Measurements from ENCODE around the gene TIMM44. TPM values are rescaled to one million over a fixed set of nuclear protein-coding genes. Genes with fewer than 3 reads are reported as not detected.

The TIMM44 gene
- total RNA-seq, 4 donors from 2014 or later: 65.7 to 108 (median 86.4) TPM

DNA sequence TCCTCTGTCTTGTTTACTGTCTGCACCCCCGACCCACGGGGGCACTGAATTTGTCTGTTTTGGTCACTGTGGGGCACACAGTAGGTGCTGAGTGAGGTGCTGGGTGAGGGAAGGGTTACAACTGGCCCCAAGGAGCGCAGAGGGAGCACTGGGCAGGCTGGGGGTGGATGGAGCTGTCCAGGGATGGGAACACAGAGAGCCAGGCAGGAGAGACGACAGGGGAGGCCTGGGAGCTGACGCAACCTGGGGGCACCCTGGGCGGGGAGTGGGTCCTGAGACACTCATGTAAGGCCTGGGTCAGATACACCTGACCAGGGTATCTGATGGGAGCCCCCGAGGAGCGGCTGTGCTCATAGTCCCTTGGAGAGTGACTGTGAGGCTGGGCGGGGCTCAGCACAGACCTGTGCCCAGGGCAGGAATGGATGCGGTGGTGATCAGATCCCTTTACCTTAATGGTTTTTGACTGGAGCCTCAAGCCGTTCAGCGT is 37.2 kb upstream of the TIMM44 start:
- Histone ChIP-seq H3K4me1 (peaks cover 0 to 18% (median 0%) of the 10 kb centered on the region in 3 donors), H3K36me3 (peaks cover 0 to 97% of the 10 kb centered on the region in 2 donors), H3K4me3 (no peak overlapping the region), H3K9me3 (no peaks in the 10 kb centered on the region), H3K27ac (no peak overlapping the region), H3K27me3 (no peaks in the 10 kb centered on the region)
- ATAC-seq: no peak
- WGBS, 2 donors (ENCODE audit: low coverage in 1 of 2): 75 to 90% methylated on average over 2 to 4 of the region's 12 CpGs
- TF ChIP-seq POLR2AphosphoS5 (IDR thresholded peaks at IDR 0.05): no peak
- TF ChIP-seq POLR2A (IDR thresholded peaks at IDR 0.05): no peak
- TF ChIP-seq, protein P1, sequence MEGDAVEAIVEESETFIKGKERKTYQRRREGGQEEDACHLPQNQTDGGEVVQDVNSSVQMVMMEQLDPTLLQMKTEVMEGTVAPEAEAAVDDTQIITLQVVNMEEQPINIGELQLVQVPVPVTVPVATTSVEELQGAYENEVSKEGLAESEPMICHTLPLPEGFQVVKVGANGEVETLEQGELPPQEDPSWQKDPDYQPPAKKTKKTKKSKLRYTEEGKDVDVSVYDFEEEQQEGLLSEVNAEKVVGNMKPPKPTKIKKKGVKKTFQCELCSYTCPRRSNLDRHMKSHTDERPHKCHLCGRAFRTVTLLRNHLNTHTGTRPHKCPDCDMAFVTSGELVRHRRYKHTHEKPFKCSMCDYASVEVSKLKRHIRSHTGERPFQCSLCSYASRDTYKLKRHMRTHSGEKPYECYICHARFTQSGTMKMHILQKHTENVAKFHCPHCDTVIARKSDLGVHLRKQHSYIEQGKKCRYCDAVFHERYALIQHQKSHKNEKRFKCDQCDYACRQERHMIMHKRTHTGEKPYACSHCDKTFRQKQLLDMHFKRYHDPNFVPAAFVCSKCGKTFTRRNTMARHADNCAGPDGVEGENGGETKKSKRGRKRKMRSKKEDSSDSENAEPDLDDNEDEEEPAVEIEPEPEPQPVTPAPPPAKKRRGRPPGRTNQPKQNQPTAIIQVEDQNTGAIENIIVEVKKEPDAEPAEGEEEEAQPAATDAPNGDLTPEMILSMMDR (IDR thresholded peaks at IDR 0.05): no peak
- TF ChIP-seq EP300 (IDR thresholded peaks at IDR 0.05): no peak

DNA sequence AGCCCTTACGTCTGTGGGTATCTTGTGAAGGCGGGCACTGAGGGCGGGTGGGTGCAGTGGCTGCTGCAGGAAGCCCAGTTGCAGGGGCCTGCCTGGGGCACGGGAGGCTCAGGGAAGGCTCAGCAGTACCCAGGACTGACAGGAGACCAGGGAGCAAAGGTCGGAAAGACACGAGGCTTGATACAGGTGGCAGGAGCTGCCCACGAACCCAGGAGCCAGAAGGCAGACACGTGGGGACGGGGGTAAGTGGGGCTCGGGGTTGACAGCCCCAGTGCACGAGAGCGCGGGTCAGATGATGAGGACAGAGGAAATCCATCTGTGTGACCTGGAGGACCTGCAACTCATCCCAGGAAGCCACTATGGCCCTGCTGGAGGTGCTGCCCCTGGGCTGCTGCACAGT is 36.7 kb upstream of the TIMM44 start:
- H3K4me3 ChIP-seq: no peak overlapping the region
- H3K27ac ChIP-seq: no peak overlapping the region
- no peaks in the 10 kb centered on the region for H3K9me3 ChIP-seq
- H3K4me1 ChIP-seq: peaks cover 0 to 18% (median 0%) of the 10 kb centered on the region in 3 donors
- no peaks in the 10 kb centered on the region for H3K27me3 ChIP-seq
- TF ChIP-seq, protein P1 (IDR thresholded peaks at IDR 0.05): no peak
- TF ChIP-seq POLR2AphosphoS5 (IDR thresholded peaks at IDR 0.05) (no peak), POLR2A (IDR thresholded peaks at IDR 0.05) (no peak), EP300 (IDR thresholded peaks at IDR 0.05) (no peak)
- 60% methylated on average over 1 of the region's 13 CpGs; no CpG with 5 or more reads in 1 of the 2 donors for WGBS, 2 donors (ENCODE audit: low coverage in 1 of 2)
- H3K36me3 ChIP-seq: peaks cover 0 to 97% of the 10 kb centered on the region in 2 donors
- no peak for ATAC-seq

DNA sequence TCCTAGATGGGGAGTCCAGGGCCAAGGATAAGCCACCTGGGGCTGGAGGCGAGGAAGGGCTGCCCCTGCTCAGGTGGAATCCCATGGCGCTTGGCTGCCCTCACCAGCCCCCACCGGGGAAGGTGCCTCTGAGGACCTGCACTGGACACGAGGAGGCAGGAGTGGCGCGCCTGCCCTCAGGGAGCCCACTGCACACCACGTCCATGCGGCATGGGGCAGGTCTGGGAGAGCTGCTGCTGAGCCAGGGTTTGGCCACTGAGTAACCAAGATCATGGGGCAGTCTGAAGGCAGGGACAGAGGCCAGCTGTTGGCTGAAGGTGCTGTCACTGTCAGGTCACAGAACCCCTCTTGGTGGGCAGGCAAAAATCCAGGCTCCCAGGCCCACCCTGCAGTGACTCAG is 36.1 kb upstream of the TIMM44 start:
- peaks cover 0 to 97% of the 10 kb centered on the region in 2 donors for H3K36me3 ChIP-seq
- H3K4me1 ChIP-seq: peaks cover 0 to 18% (median 0%) of the 10 kb centered on the region in 3 donors
- no peak overlapping the region for H3K27ac ChIP-seq
- no peak overlapping the region for H3K4me3 ChIP-seq
- 91% methylated on average over 4 of the region's 8 CpGs; no CpG with 5 or more reads in 1 of the 2 donors for WGBS, 2 donors (ENCODE audit: low coverage in 1 of 2)
- no peak for ATAC-seq
- no peaks in the 10 kb centered on the region for H3K27me3 ChIP-seq
- no peaks in the 10 kb centered on the region for H3K9me3 ChIP-seq
- TF ChIP-seq POLR2AphosphoS5 (IDR thresholded peaks at IDR 0.05): no peak
- no peak for TF ChIP-seq EP300 (IDR thresholded peaks at IDR 0.05)

DNA sequence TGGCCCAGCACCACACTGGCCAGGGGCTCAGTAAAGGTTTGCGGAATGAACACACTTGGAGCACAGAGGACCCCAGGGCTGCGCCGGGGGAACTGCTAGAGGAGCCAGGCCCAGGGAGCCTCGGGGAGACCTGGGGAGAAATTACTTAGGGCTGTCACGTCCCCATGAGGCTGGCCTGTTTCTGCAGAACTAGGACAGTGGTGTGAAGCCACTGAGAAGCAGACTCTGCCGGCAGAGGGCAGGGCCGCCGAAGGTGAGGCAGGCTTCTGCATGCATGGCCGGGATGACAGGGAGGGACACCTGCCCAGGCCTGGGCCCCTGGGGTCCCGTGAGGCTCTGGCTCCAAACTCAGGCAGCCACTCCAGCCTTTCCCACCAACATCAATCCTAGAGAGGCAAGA is 35.5 kb upstream of the TIMM44 start:
- 100% methylated on average over 1 of the region's 10 CpGs; no CpG with 5 or more reads in 1 of the 2 donors for WGBS, 2 donors (ENCODE audit: low coverage in 1 of 2)
- H3K4me1 ChIP-seq: peaks cover 0 to 18% (median 0%) of the 10 kb centered on the region in 3 donors
- H3K27ac ChIP-seq: no peak overlapping the region
- no peaks in the 10 kb centered on the region for H3K9me3 ChIP-seq
- H3K27me3 ChIP-seq: no peaks in the 10 kb centered on the region
- ATAC-seq: no peak
- H3K4me3 ChIP-seq: no peak overlapping the region
- no peak for TF ChIP-seq POLR2A (IDR thresholded peaks at IDR 0.05)
- TF ChIP-seq POLR2AphosphoS5 (IDR thresholded peaks at IDR 0.05): no peak
- TF ChIP-seq EP300 (IDR thresholded peaks at IDR 0.05): no peak
- TF ChIP-seq, protein P1 (IDR thresholded peaks at IDR 0.05): no peak
- H3K36me3 ChIP-seq: peaks cover 0 to 97% of the 10 kb centered on the region in 2 donors

DNA sequence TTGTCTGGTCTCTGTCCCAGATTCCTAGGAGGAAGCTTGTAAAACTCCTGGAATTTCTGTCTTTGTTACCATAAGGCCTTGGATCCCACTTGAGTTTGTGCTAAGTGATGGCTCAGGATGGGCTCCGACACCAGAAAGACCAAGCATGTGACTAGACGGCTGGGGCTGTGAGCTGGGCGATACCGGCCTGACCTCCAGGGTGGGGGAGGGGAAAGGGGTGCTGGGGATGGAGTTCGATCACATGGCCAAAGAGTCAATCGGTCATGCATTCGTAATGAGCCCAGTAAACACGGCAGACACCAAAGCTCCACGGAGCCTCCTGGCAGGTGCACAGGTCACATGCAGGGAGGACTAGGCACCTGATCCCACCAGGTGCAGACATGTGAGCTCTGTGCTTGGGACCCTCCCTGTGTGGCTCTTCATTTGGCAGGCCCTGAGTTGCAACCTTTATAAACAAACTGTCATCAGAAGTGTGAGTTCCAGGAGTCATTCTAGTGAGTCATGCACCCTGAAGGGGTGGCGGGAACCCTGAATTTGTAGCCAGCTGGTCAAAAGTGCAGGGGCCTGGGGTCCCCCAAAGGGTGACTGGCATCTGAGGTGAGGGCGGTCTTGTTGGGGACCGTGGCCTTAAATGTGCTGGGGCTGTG is 34.8 kb upstream of the TIMM44 start:
- no peak overlapping the region for H3K4me3 ChIP-seq
- H3K27me3 ChIP-seq: no peaks in the 10 kb centered on the region
- peaks cover 0 to 15% (median 0%) of the 10 kb centered on the region in 3 donors for H3K4me1 ChIP-seq
- no peak overlapping the region for H3K27ac ChIP-seq
- peaks cover 0 to 97% of the 10 kb centered on the region in 2 donors for H3K36me3 ChIP-seq
- no CpG with 5 or more reads among the region's 12 CpGs for WGBS, 2 donors (ENCODE audit: low coverage in 1 of 2)
- no peak for ATAC-seq
- no peaks in the 10 kb centered on the region for H3K9me3 ChIP-seq
- TF ChIP-seq POLR2A (IDR thresholded peaks at IDR 0.05) (no peak), POLR2AphosphoS5 (IDR thresholded peaks at IDR 0.05) (no peak), EP300 (IDR thresholded peaks at IDR 0.05) (no peak)

DNA sequence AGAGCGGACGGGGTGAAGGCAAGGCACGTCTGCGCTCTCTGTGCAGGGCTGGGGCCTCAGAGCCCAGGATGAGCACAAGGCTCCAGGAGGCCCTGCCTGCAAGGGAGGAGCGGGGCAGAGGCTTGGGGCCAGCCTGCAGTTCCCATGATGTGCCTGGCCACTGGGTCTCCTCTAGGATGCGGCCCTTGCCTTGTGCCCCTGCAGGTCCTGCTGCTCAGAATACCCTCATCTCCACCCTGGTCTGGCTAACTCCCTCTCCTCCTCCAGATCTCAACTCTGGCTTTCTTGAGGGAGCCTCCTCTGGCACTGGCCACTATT is 34.2 kb upstream of the TIMM44 start:
- peaks cover 0 to 97% of the 10 kb centered on the region in 2 donors for H3K36me3 ChIP-seq
- 90 to 92% methylated on average over 4 of the region's 6 CpGs for WGBS, 2 donors (ENCODE audit: low coverage in 1 of 2)
- H3K9me3 ChIP-seq: no peaks in the 10 kb centered on the region
- H3K4me1 ChIP-seq: peaks cover 0 to 13% (median 0%) of the 10 kb centered on the region in 3 donors
- H3K27ac ChIP-seq: no peak overlapping the region
- no peak for TF ChIP-seq POLR2A (IDR thresholded peaks at IDR 0.05)
- TF ChIP-seq POLR2AphosphoS5 (IDR thresholded peaks at IDR 0.05): no peak
- no peak for TF ChIP-seq EP300 (IDR thresholded peaks at IDR 0.05)
- TF ChIP-seq, protein P1 (IDR thresholded peaks at IDR 0.05): no peak
- ATAC-seq: no peak
- H3K27me3 ChIP-seq: no peaks in the 10 kb centered on the region
- H3K4me3 ChIP-seq: no peak overlapping the region

Measured in gastroesophageal sphincter (tissue), 4 donors.